GM12865 (cell line): ENCODE measurements around the gene IFNAR1.

Experiments used
- DNase-seq: peaks from one replicate; pipeline ENCODE4 v3.0.0; 2010; ENCODE audit warnings: low read depth
- H3K4me3 ChIP-seq: 2 replicates; pipeline ENCODE4 v1.5.1; 2011; ENCODE audit warnings: mild to moderate bottlenecking, low read depth, low read length, control low read depth
- TF ChIP-seq, protein P1 (sequence below): IDR thresholded peaks from 2 replicates; pipeline ENCODE4 v1.5.1; 2011; ENCODE audit warnings: low read length, control low read depth, low read depth, inconsistent platforms; ENCODE audit not compliant: insufficient read depth; ENCODE audit errors: missing control alignments

IFNAR1 gene

DNA sequence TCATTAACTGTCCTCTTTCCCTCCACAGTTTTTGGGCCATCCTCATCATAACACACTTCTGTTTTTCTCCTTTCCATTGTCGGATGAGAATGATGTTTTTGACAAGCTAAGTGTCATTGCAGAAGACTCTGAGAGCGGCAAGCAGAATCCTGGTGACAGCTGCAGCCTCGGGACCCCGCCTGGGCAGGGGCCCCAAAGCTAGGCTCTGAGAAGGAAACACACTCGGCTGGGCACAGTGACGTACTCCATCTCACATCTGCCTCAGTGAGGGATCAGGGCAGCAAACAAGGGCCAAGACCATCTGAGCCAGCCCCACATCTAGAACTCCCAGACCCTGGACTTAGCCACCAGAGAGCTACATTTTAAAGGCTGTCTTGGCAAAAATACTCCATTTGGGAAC is 28.6 kb upstream of the IFNAR1 start:
- peak; percentile 40 for DNase-seq
- TF ChIP-seq, protein P1, sequence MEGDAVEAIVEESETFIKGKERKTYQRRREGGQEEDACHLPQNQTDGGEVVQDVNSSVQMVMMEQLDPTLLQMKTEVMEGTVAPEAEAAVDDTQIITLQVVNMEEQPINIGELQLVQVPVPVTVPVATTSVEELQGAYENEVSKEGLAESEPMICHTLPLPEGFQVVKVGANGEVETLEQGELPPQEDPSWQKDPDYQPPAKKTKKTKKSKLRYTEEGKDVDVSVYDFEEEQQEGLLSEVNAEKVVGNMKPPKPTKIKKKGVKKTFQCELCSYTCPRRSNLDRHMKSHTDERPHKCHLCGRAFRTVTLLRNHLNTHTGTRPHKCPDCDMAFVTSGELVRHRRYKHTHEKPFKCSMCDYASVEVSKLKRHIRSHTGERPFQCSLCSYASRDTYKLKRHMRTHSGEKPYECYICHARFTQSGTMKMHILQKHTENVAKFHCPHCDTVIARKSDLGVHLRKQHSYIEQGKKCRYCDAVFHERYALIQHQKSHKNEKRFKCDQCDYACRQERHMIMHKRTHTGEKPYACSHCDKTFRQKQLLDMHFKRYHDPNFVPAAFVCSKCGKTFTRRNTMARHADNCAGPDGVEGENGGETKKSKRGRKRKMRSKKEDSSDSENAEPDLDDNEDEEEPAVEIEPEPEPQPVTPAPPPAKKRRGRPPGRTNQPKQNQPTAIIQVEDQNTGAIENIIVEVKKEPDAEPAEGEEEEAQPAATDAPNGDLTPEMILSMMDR, result no peak
- no peak overlapping the region for H3K4me3 ChIP-seq

DNA sequence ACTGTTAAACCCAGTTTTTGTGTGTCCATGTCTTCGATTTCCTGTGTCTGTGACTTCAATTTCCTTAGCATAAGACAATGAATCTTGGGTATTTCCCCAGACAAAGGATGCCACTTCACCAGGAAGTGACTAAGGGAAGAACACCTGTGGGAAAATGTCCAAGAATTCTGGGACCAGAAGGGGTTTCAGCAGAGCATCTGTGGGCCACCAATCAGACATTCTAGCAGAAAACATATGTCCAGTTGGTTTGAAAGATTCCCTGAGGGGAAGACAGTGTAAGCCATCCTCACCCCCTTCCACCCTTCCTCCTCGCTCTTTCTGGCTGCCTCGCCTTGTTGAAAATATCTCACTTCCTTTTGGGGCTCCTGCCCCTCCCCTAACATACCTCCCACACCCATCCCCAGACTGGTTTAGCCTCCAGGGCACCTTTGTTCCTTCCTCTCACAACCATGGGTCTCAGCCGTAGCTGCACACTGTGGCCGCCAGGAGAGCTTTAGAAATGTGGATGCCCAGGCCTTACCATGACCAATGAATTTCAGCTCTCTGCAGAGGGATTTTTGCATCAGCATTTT is 25.5 kb upstream of the IFNAR1 start:
- TF ChIP-seq, protein P1, result no peak
- H3K4me3 ChIP-seq, result no peak overlapping the region
- DNase-seq, result peak; percentile 74

DNA sequence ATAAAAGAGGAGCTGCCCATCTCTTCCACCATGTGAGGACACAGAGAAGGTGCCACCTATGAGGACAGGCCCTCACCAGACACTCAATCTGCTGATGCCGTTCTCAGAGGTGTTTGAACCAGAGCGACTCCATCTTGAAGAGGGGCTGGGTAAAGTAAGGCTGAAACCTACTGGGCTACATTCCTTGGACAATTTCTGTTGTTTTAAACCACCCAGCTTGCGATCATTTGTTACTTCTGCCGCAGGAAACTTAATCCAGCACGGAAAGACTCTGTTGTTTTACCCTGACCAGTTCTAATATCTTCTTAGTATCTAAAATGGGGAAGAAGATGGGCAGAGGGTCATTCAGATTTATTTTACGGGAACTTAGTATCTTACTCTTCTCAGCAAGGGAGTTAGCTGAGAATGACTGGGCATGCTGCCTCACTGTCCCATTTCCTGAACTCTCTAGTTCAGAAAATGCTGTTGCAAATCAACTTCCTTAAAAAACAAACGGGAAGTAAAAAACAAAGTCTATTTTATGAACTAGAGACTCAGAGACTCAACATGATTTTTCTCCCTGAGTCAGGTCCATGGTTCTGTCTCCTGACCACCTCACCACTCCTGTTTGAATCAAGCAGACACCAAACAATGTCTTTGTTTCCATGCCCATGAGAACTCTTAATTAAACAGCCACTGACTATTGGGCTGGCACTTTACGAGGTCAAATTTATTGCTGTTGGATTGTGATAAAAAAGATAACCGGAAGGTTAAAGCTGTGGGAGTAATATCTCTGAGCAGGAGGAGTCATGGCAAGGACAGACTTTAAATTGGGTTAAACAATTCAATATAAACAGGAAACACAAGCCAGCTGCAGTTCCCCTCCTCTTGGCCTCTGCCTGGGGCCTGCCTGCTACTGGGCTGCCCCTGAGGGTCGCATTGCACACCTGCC is 23.8 kb upstream of the IFNAR1 start:
- TF ChIP-seq, protein P1, result no peak
- peak; percentile 21 for DNase-seq
- no peak overlapping the region for H3K4me3 ChIP-seq

DNA sequence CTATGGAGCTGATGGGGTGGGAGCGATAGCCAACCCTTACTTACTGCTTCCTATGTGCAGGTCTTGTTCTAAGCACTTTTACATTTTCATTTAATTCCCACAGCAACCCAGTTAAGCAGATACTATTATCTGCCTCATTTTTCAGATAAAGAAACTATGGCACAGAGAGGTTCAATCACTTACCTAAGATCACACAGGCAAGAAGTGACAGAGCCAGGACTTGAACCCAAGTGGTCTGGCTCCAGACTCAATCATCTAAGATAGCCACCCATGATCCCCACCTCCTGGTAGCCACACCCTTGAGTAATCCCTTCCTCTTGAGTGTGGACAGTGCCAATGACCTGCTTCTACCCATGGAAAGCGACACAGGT is 23.2 kb upstream of the IFNAR1 start:
- TF ChIP-seq, protein P1, result no peak
- DNase-seq, result no peak
- H3K4me3 ChIP-seq, result no peak overlapping the region

DNA sequence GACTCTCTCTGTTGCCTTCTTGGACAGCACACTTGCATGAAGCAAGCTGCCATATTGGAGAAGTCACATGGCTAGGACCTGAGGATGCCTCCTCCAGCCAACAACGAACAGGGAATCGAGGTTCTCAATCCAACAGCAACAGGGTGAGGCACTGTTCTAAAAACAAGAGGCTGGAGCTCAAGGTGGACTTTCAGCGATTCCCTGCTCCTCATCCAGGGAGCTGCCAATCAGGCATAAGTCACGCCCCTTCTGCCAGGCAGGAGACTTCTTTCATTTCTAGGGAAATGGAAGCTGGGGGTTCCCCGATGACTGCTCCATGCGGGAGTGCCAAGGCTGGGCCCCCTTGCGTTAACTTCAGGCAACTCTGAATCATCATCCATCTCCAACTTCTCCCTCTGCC is 22.7 kb upstream of the IFNAR1 start:
- TF ChIP-seq, protein P1, result no peak
- no peak for DNase-seq
- no peak overlapping the region for H3K4me3 ChIP-seq

DNA sequence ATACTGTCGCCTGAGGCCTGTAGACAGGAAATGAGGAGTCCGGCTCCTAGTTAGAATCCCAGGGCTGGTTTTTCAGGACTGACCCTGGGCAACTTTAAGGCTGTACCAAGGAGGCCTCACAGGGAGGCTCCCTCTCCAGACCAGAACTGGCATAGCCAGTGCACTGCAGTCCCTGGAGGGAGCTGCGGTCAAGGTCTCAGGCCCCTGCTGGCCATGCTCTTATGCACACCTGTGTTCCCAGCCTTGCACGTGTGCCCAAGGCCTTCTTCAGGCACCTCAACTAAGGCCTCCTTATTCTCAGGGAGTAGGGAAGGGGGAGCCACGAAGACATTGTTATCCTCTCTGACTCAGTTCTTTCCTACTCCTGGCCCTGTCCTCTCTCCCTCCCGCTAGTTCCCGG is 22.0 kb upstream of the IFNAR1 start:
- no peak overlapping the region for H3K4me3 ChIP-seq
- TF ChIP-seq, protein P1, result no peak
- DNase-seq, result no peak
